ENCODE measurements around the gene SETD7. TPM values are rescaled to one million over a fixed set of nuclear protein-coding genes. Genes with fewer than 3 reads are reported as not detected.

SETD7 gene
- total and polyA plus RNA-seq, 2 experiments from 2014 or later = 1.1 to 4.2 TPM

GRCh38 chr4:139547979-139548378, 8.0 kb downstream of the SETD7 start:
- Mint-ChIP-seq H3K9me3 (no peaks in the 10 kb centered on the region), H3K4me3 (no peak overlapping the region), H3K36me3 (ENCODE audit: low read depth) (no peaks in the 10 kb centered on the region; the same call in 2 of the 3 replicates), H3K27ac (no peak overlapping the region), H3K27me3 (ENCODE audit: insufficient read depth, low read depth, poor library complexity) (peaks cover 6% of the 10 kb centered on the region), H3K4me1 (peaks cover 26% of the 10 kb centered on the region)
- Histone ChIP-seq H3K4me2 (no peak overlapping the region), H4K20me1 (replicated peaks; ENCODE audit: insufficient read depth) (no peaks in the 10 kb centered on the region), H3F3A (replicated peaks; ENCODE audit: low read depth) (no peaks in the 10 kb centered on the region), H3K36me3 (ENCODE audit: insufficient read depth) (no peaks in the 10 kb centered on the region), H3K9me2 (ENCODE audit: insufficient read depth) (no peaks in the 10 kb centered on the region), H3K27me3 (ENCODE audit: insufficient read depth) (peaks cover under 1% of the 10 kb centered on the region; the same call in 1 of the 2 replicates), H3K4me1 (ENCODE audit: insufficient read depth) (peaks cover 16% of the 10 kb centered on the region), H3K79me2 (replicated peaks; ENCODE audit: insufficient read depth) (no peaks in the 10 kb centered on the region; the same call in 1 of the 2 replicates), H3K4me3 (no peak overlapping the region), H2AFZ (no peak overlapping the region), H3K27ac (ENCODE audit: low read depth) (no peak overlapping the region)
- ATAC-seq (no peak), DNase-seq (ENCODE audit: low spot score) (no peak)
- TF ChIP-seq NANOG (IDR thresholded peaks at IDR 0.05; ENCODE audit: borderline replicate concordance) (no peak), ETS1 (IDR thresholded peaks at IDR 0.05) (no peak), EZH2phosphoT487 (IDR thresholded peaks at IDR 0.05; ENCODE audit: unreplicated experiment) (no peak), ZNF462 (CRISPR knock-in tag; IDR thresholded peaks at IDR 0.05) (no peak), STAT1 (IDR thresholded peaks at IDR 0.05; ENCODE audit: unreplicated experiment) (no peak), CTCF (conservative IDR thresholded peaks at IDR 0.05; ENCODE audit: low read depth in 2 of 2) (no peak), CREB1 (CRISPR knock-in tag; IDR thresholded peaks at IDR 0.05; ENCODE audit: low read depth) (no peak)
